HUDEP-2 (cell line): ENCODE results near the gene DNAJC13.

Experiments used
- DNase-seq, 76 experiments: peaks; one replicate each; lab custom pipeline; 2025; ENCODE audit not compliant: unreplicated experiment in 76 of 76; lab: John Stamatoyannopoulos, UW

The DNAJC13 gene

GRCh38 chr3:132457286-132457685 lies 40.0 kb downstream of the DNAJC13 start:
- no peak for DNase-seq

GRCh38 chr3:132459551-132459950 lies 42.2 kb downstream of the DNAJC13 start:
- no peak for DNase-seq

- DNase-seq, result no peak
These were observed 44.2 kb downstream of the DNAJC13 start for GRCh38 chr3:132461544-132461943.

- peak in 1 of 76 experiments; percentile 3 for DNase-seq
These were observed 46.8 kb downstream of the DNAJC13 start for GRCh38 chr3:132464066-132464465.

- no peak for DNase-seq
These were observed 52.0 kb downstream of the DNAJC13 start for GRCh38 chr3:132469326-132469725.

GRCh38 chr3:132486099-132486498 lies 68.8 kb downstream of the DNAJC13 start:
- DNase-seq, result peak in 1 of 76 experiments; percentile 11

- peak in 9 of 76 experiments; percentile 7 to 41 (median 24) for DNase-seq
These were observed 70.8 kb downstream of the DNAJC13 start for GRCh38 chr3:132488151-132488550.

- DNase-seq, result no peak
These were observed 81.8 kb downstream of the DNAJC13 start for GRCh38 chr3:132499071-132499470.

GRCh38 chr3:132503559-132503958 lies 86.3 kb downstream of the DNAJC13 start:
- no peak for DNase-seq

- peak in 1 of 76 experiments; percentile 5 for DNase-seq
These were observed 87.2 kb downstream of the DNAJC13 start for GRCh38 chr3:132504375-132504933.

GRCh38 chr3:132507657-132508056 lies 90.4 kb downstream of the DNAJC13 start:
- DNase-seq, result no peak

GRCh38 chr3:132509096-132509495 lies 91.8 kb downstream of the DNAJC13 start:
- DNase-seq, result no peak

GRCh38 chr3:132509506-132509905 lies 92.2 kb downstream of the DNAJC13 start:
- DNase-seq, result no peak

GRCh38 chr3:132513057-132513456 lies 95.8 kb downstream of the DNAJC13 start:
- DNase-seq, result no peak

GRCh38 chr3:132517311-132517710 lies 100.0 kb downstream of the DNAJC13 start:
- DNase-seq, result no peak

GRCh38 chr3:132519914-132520313 lies 102.6 kb downstream of the DNAJC13 start:
- DNase-seq, result no peak

GRCh38 chr3:132521901-132522300 lies 104.6 kb downstream of the DNAJC13 start:
- DNase-seq, result no peak

- no peak for DNase-seq
These were observed 105.1 kb downstream of the DNAJC13 start for GRCh38 chr3:132522353-132522752.

GRCh38 chr3:132530624-132531023 lies 113.3 kb downstream of the DNAJC13 start:
- DNase-seq, result no peak

- peak in 67 of 76 experiments; percentile 1 to 75 (median 41) for DNase-seq
These were observed 118.5 kb downstream of the DNAJC13 start for GRCh38 chr3:132535575-132536441.

- peak in 2 of 76 experiments; percentile 11 to 35 for DNase-seq
These were observed 119.3 kb downstream of the DNAJC13 start for GRCh38 chr3:132536442-132537153.
